Measurements from ENCODE around the gene GARNL3. TPM values are rescaled to one million over a fixed set of nuclear protein-coding genes. Genes with fewer than 3 reads are reported as not detected.

GARNL3 gene
- total and polyA plus RNA-seq, 2 donors (not counting 3 experiments of a cell fraction or from before 2014, with no cell fraction given), result 1.4 to 8.3 TPM

DNA sequence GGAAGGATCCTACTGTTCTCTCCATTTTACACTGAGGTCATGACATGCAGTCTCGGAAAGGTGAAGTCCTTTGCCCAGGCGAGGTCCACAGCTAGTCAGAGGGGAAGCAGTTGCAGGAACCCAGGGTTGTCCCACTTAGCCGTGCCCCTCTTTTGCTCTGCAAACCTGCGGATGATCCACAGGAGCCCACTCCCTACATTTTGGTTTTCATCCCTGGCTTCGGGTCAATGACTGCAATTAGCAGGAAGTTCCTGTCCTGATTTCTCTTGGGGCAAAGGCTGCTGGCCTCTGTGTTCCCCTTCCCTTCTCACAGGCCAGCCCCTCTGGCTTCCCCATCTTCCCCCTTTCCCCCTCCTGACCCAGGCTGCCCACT is 133.7 kb downstream of the GARNL3 start:
- no peaks in the 10 kb centered on the region for H3K36me3 ChIP-seq (ENCODE audit: control insufficient read depth in 2 of 2, extremely low read depth in 1 of 2, insufficient read depth in 2 of 2, low read length in 2 of 2)
- H3K27me3 ChIP-seq (ENCODE audit: control insufficient read depth in 2 of 2, insufficient read depth in 2 of 2, low read length in 2 of 2), result peaks cover 2 to 4% of the 10 kb centered on the region in 2 experiments
- DNase-seq (ENCODE audit: low read depth, low spot score) (no peak), FAIRE-seq (no peak)
- no peaks in the 10 kb centered on the region for H3K79me2 ChIP-seq (ENCODE audit: control insufficient read depth, insufficient read depth, low read length)
- ChIA-PET CTCF (interaction anchor here (1.2 to 3.5 kb wide), 7 partner anchors 17 to 193 kb away, joined by 3 to 19 read pairs (median 7); partner anchors contain the start of gene ZNF79), POLR2A (no interaction called here)
- H4K20me1 ChIP-seq (replicated peaks; ENCODE audit: control insufficient read depth, extremely low read depth, insufficient read depth, low read length), result no peaks in the 10 kb centered on the region
- H3K27ac ChIP-seq (ENCODE audit: insufficient read depth, low read depth, low read length), result no peak overlapping the region
- no peak for TF ChIP-seq JUN (IDR thresholded peaks at IDR 0.05; ENCODE audit: borderline replicate concordance, insufficient read depth, insufficient read length, low read depth)
- TF ChIP-seq MAX (IDR thresholded peaks at IDR 0.05; ENCODE audit: insufficient read depth, insufficient read length), result no peak
- TF ChIP-seq GATA2 (IDR thresholded peaks at IDR 0.05; ENCODE audit: insufficient read depth, insufficient read length, low read depth, low read length), result no peak
- TF ChIP-seq FOS (IDR thresholded peaks at IDR 0.05; ENCODE audit: borderline replicate concordance, insufficient read depth, low read length), result no peak
- TF ChIP-seq, protein P1, sequence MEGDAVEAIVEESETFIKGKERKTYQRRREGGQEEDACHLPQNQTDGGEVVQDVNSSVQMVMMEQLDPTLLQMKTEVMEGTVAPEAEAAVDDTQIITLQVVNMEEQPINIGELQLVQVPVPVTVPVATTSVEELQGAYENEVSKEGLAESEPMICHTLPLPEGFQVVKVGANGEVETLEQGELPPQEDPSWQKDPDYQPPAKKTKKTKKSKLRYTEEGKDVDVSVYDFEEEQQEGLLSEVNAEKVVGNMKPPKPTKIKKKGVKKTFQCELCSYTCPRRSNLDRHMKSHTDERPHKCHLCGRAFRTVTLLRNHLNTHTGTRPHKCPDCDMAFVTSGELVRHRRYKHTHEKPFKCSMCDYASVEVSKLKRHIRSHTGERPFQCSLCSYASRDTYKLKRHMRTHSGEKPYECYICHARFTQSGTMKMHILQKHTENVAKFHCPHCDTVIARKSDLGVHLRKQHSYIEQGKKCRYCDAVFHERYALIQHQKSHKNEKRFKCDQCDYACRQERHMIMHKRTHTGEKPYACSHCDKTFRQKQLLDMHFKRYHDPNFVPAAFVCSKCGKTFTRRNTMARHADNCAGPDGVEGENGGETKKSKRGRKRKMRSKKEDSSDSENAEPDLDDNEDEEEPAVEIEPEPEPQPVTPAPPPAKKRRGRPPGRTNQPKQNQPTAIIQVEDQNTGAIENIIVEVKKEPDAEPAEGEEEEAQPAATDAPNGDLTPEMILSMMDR (IDR thresholded peaks at IDR 0.05; ENCODE audit: extremely low read depth in 1 of 2, insufficient read depth in 1 of 2, low read depth in 1 of 2, low read length in 2 of 2), result no peak
- no peak for TF ChIP-seq MYC (IDR thresholded peaks at IDR 0.05; ENCODE audit: low read depth, low read length)
- TF ChIP-seq POLR2A (IDR thresholded peaks at IDR 0.05; ENCODE audit: low read depth, low read length), result no peak
- TF ChIP-seq EZH2 (IDR thresholded peaks at IDR 0.05; ENCODE audit: borderline replicate concordance, low read depth, low read length, severe bottlenecking), result no peak
- TF ChIP-seq POLR2AphosphoS5 (IDR thresholded peaks at IDR 0.05; ENCODE audit: insufficient read depth, low read depth, low read length), result no peak
- H3K4me1 ChIP-seq (ENCODE audit: control insufficient read depth, extremely low read depth, insufficient read depth, low read length), result peaks cover 9% of the 10 kb centered on the region
- TSS peak; percentile 36 for BruUV-seq (replicated peaks)
- H3K9me1 ChIP-seq (replicated peaks; ENCODE audit: control insufficient read depth, extremely low read depth, insufficient read depth, low read length), result no peaks in the 10 kb centered on the region
- H3K9me3 ChIP-seq (replicated peaks; ENCODE audit: control insufficient read depth, insufficient read depth, low read length), result no peaks in the 10 kb centered on the region
- peak overlapping the region; percentile 70 for H3K4me2 ChIP-seq (ENCODE audit: insufficient read depth, low read length)
- intact Hi-C loops (cut with micrococcal nuclease) (no loop called here), dilution Hi-C loops (cut with MboI; ENCODE audit: extremely low pct_ligation_motif_present, low sequenced_read_pairs) (no loop called here)
- H3K4me3 ChIP-seq (replicated peaks in 1 of 3; ENCODE audit: insufficient read depth in 1 of 3, low read depth in 1 of 3, low read length in 3 of 3), result peak overlapping the region; percentile 42 to 85 (median 51)
- peak overlapping the region; percentile 72 for H2AFZ ChIP-seq (ENCODE audit: low read depth, low read length)
- H3K9ac ChIP-seq (replicated peaks; ENCODE audit: extremely low read depth, insufficient read depth, low read length), result peak overlapping the region; percentile 38
